OCI-LY1 (cell line): Measurements from ENCODE around the gene EDN3.

ENCODE experiments used
- H2AFZ ChIP-seq: fragments of 200-600 bp; sonication (generic), shearing (Covaris generic); 2 replicates; pipeline ENCODE4 v1.6.0; 2014; ENCODE audit warnings: antibody characterized with exemption, mild to moderate bottlenecking, low read length
- H3F3A ChIP-seq: fragments of 200-600 bp; sonication (generic), shearing (Covaris generic); 2 replicates; pipeline ENCODE4 v1.6.0; 2014; ENCODE audit warnings: mild to moderate bottlenecking, antibody characterized with exemption, low read length, moderate library complexity; ENCODE audit not compliant: insufficient read depth
- H3K27ac ChIP-seq: fragments of 200-600 bp; sonication (generic); 2 replicates; pipeline ENCODE4 v1.5.1; 2014; ENCODE audit warnings: low read length, mixed run types, mild to moderate bottlenecking, low read depth; ENCODE audit not compliant: poor library complexity, severe bottlenecking
- H3K27me3 ChIP-seq: fragments of 200-600 bp; sonication (generic); 2 replicates; pipeline ENCODE4 v1.6.0; 2014; ENCODE audit warnings: antibody characterized with exemption, mild to moderate bottlenecking, low read length, moderate library complexity; ENCODE audit not compliant: insufficient read depth
- H3K36me3 ChIP-seq: fragments of 200-600 bp; sonication (generic); 2 replicates; pipeline ENCODE4 v1.6.1; 2014; ENCODE audit warnings: mild to moderate bottlenecking, antibody characterized with exemption, low read length, moderate library complexity, mixed read lengths; ENCODE audit not compliant: insufficient read depth
- H3K4me1 ChIP-seq: fragments of 200-600 bp; sonication (generic); 2 replicates; pipeline ENCODE4 v1.5.1; 2014; ENCODE audit warnings: mild to moderate bottlenecking, low read length, moderate library complexity; ENCODE audit not compliant: insufficient read depth, severe bottlenecking
- H3K4me2 ChIP-seq: fragments of 200-600 bp; sonication (generic), shearing (Covaris generic); 2 replicates; pipeline ENCODE4 v1.6.1; 2014; ENCODE audit warnings: low read length
- H3K4me3 ChIP-seq: fragments of 200-600 bp; sonication (generic); 2 replicates; pipeline ENCODE4 v1.5.1; 2014; ENCODE audit warnings: low read length, low read depth, mild to moderate bottlenecking, mixed read lengths; ENCODE audit not compliant: poor library complexity, severe bottlenecking
- H3K79me2 ChIP-seq: fragments of 200-600 bp; shearing (Covaris generic); 2 replicates; pipeline ENCODE4 v1.6.1; 2016; ENCODE audit warnings: mixed run types, low read length, mixed read lengths; ENCODE audit not compliant: insufficient read depth
- H3K9ac ChIP-seq: fragments of 200-600 bp; sonication (generic), shearing (Covaris generic); 2 replicates; pipeline ENCODE4 v1.6.1; 2014; ENCODE audit warnings: mild to moderate bottlenecking, low read length, mixed read lengths
- H3K9me2 ChIP-seq: fragments of 200-600 bp; sonication (generic), shearing (Covaris generic); 2 replicates; pipeline ENCODE4 v1.6.1; 2014; ENCODE audit warnings: low read depth, mild to moderate bottlenecking, low read length, mixed read lengths
- H3K9me3 ChIP-seq: fragments of 200-600 bp; shearing (Covaris generic); 2 replicates; pipeline ENCODE4 v1.6.1; 2014; ENCODE audit warnings: low read length, mixed read lengths
- H4K20me1 ChIP-seq: fragments of 200-600 bp; sonication (generic), shearing (Covaris generic); 2 replicates; pipeline ENCODE4 v1.6.0; 2016; ENCODE audit warnings: mild to moderate bottlenecking, low read length; ENCODE audit not compliant: insufficient read depth
- CTCF ChIP-seq: fragments of 200-600 bp; sonication (generic), shearing (Covaris generic); IDR thresholded peaks from 2 replicates; pipeline ENCODE4 v1.5.1; 2017; ENCODE audit warnings: mild to moderate bottlenecking, antibody characterized with exemption, low read length, moderate library complexity, mixed read lengths
- EZH2 ChIP-seq: fragments of 200-600 bp; sonication (generic), shearing (Covaris generic); IDR thresholded peaks from 2 replicates; pipeline ENCODE4 v1.8.0; 2017; ENCODE audit warnings: borderline replicate concordance, mixed run types, mild to moderate bottlenecking, antibody characterized with exemption, low read length, moderate library complexity, mixed read lengths

EDN3 gene

GRCh38 chr20:59308493-59309201 lies 8.2 kb downstream of the EDN3 start:
- Histone ChIP-seq H3K36me3 (no peaks in the 10 kb centered on the region), H3K27me3 (no peaks in the 10 kb centered on the region), H3K27ac (no peak overlapping the region), H3K9me2 (no peaks in the 10 kb centered on the region), H3K4me3 (no peak overlapping the region), H4K20me1 (no peaks in the 10 kb centered on the region), H3K4me1 (no peaks in the 10 kb centered on the region), H3K9ac (no peak overlapping the region), H3K79me2 (no peaks in the 10 kb centered on the region), H3K4me2 (no peak overlapping the region), H2AFZ (no peak overlapping the region), H3K9me3 (no peaks in the 10 kb centered on the region), H3F3A (no peaks in the 10 kb centered on the region)
- TF ChIP-seq EZH2: no peak
- no peak for TF ChIP-seq CTCF

GRCh38 chr20:59309218-59309617 lies 8.8 kb downstream of the EDN3 start:
- no peaks in the 10 kb centered on the region for H3K27me3 ChIP-seq
- no peak overlapping the region for H3K9ac ChIP-seq
- no peaks in the 10 kb centered on the region for H3K9me3 ChIP-seq
- no peak overlapping the region for H3K4me2 ChIP-seq
- H2AFZ ChIP-seq: no peak overlapping the region
- no peaks in the 10 kb centered on the region for H4K20me1 ChIP-seq
- no peaks in the 10 kb centered on the region for H3K79me2 ChIP-seq
- no peak overlapping the region for H3K27ac ChIP-seq
- H3F3A ChIP-seq: no peaks in the 10 kb centered on the region
- no peak for TF ChIP-seq EZH2
- no peak for TF ChIP-seq CTCF
- no peaks in the 10 kb centered on the region for H3K36me3 ChIP-seq
- H3K9me2 ChIP-seq: no peaks in the 10 kb centered on the region
- no peaks in the 10 kb centered on the region for H3K4me1 ChIP-seq
- no peak overlapping the region for H3K4me3 ChIP-seq

- H4K20me1 ChIP-seq: no peaks in the 10 kb centered on the region
- no peaks in the 10 kb centered on the region for H3K36me3 ChIP-seq
- H3K27ac ChIP-seq: no peak overlapping the region
- no peak overlapping the region for H3K9ac ChIP-seq
- H2AFZ ChIP-seq: no peak overlapping the region
- H3K9me3 ChIP-seq: no peaks in the 10 kb centered on the region
- H3F3A ChIP-seq: no peaks in the 10 kb centered on the region
- H3K4me1 ChIP-seq: no peaks in the 10 kb centered on the region
- H3K27me3 ChIP-seq: no peaks in the 10 kb centered on the region
- no peak overlapping the region for H3K4me3 ChIP-seq
- H3K79me2 ChIP-seq: no peaks in the 10 kb centered on the region
- H3K9me2 ChIP-seq: no peaks in the 10 kb centered on the region
- TF ChIP-seq EZH2 (no peak), CTCF (no peak)
- no peak overlapping the region for H3K4me2 ChIP-seq
Observed at GRCh38 chr20:59314997-59315396, 14.6 kb downstream of the EDN3 start.
